Measurements from ENCODE around the gene CYYR1. TPM values are rescaled to one million over a fixed set of nuclear protein-coding genes. Genes with fewer than 3 reads are reported as not detected.

Gene CYYR1
- total and polyA plus RNA-seq, 2 experiments from 2014 or later: 3.9 to 7.8 TPM

- H3K27ac ChIP-seq: no peak overlapping the region
- no peaks in the 10 kb centered on the region for H3K9me3 ChIP-seq (ENCODE audit: low read depth)
- H3K36me3 ChIP-seq: no peaks in the 10 kb centered on the region
- no peak overlapping the region for H3K4me3 ChIP-seq
- H3K27me3 ChIP-seq: no peaks in the 10 kb centered on the region
- H3K4me1 ChIP-seq (ENCODE audit: low read depth): no peaks in the 10 kb centered on the region
- DNase-seq (ENCODE audit: low read depth in 1 of 2, low spot score in 1 of 2): no peak
- no peak for TF ChIP-seq CTCF (IDR thresholded peaks at IDR 0.05; ENCODE audit: low read depth, low read length)
These were observed 17.4 kb downstream of the CYYR1 start for GRCh38 chr21:26555540-26556146.

GRCh38 chr21:26554365-26554764 lies 18.7 kb downstream of the CYYR1 start:
- no peaks in the 10 kb centered on the region for H3K36me3 ChIP-seq
- no peak overlapping the region for H3K4me3 ChIP-seq
- no peak for TF ChIP-seq CTCF (IDR thresholded peaks at IDR 0.05; ENCODE audit: low read depth, low read length)
- H3K4me1 ChIP-seq (ENCODE audit: low read depth): no peaks in the 10 kb centered on the region
- H3K27ac ChIP-seq: no peak overlapping the region
- H3K27me3 ChIP-seq: no peaks in the 10 kb centered on the region
- H3K9me3 ChIP-seq (ENCODE audit: low read depth): no peaks in the 10 kb centered on the region
- peak in 1 of 2 donors; percentile 15 for DNase-seq (ENCODE audit: low read depth in 1 of 2, low spot score in 1 of 2)

GRCh38 chr21:26553898-26554297 lies 19.2 kb downstream of the CYYR1 start:
- no peak for DNase-seq (ENCODE audit: low read depth in 1 of 2, low spot score in 1 of 2)
- TF ChIP-seq CTCF (IDR thresholded peaks at IDR 0.05; ENCODE audit: low read depth, low read length): no peak
- H3K27ac ChIP-seq: no peak overlapping the region
- H3K4me3 ChIP-seq: no peak overlapping the region
- no peaks in the 10 kb centered on the region for H3K27me3 ChIP-seq
- H3K4me1 ChIP-seq (ENCODE audit: low read depth): no peaks in the 10 kb centered on the region
- H3K9me3 ChIP-seq (ENCODE audit: low read depth): no peaks in the 10 kb centered on the region
- H3K36me3 ChIP-seq: no peaks in the 10 kb centered on the region

GRCh38 chr21:26550326-26550725 lies 22.8 kb downstream of the CYYR1 start:
- H3K27me3 ChIP-seq: no peaks in the 10 kb centered on the region
- DNase-seq (ENCODE audit: low read depth in 1 of 2, low spot score in 1 of 2): peak in 1 of 2 donors; percentile 6
- no peaks in the 10 kb centered on the region for H3K4me1 ChIP-seq (ENCODE audit: low read depth)
- no peak for TF ChIP-seq CTCF (IDR thresholded peaks at IDR 0.05; ENCODE audit: low read depth, low read length)
- no peaks in the 10 kb centered on the region for H3K9me3 ChIP-seq (ENCODE audit: low read depth)
- no peak overlapping the region for H3K4me3 ChIP-seq
- no peaks in the 10 kb centered on the region for H3K36me3 ChIP-seq
- no peak overlapping the region for H3K27ac ChIP-seq

DNA sequence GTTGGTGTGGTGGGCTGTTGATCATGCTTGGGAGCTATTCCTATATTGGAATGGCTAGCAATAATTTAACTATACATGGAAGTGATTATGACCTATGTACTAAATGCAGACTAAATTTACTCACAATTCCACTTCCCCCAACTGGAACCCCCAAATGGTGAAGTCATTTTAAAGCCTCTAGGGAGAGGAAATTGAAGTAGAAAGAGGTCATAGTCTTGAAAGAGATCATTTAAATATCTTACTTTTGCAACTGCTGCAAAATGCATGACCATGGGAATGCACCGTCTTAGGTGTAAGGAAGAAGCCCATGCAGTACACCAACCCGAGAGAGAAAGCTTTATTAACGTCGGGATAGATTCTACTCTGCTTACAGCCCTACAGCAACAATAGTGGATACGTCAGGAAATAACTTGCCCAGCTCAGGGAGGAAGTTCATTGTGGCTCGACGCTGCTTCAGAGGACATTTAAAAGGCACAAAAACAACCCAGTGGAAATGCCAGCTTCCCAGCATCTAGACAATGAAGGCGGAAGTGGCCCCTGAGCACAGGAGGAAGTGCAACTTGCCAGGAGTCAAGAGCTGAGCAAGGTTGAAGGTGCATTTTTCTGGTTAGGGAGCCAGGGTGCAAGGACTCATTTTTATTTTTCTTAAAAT lies 26.5 kb downstream of the CYYR1 start:
- no peak for TF ChIP-seq CTCF (IDR thresholded peaks at IDR 0.05; ENCODE audit: low read depth, low read length)
- no peaks in the 10 kb centered on the region for H3K27me3 ChIP-seq
- H3K27ac ChIP-seq: no peak overlapping the region
- H3K36me3 ChIP-seq: no peaks in the 10 kb centered on the region
- H3K4me1 ChIP-seq (ENCODE audit: low read depth): no peaks in the 10 kb centered on the region
- H3K9me3 ChIP-seq (ENCODE audit: low read depth): no peaks in the 10 kb centered on the region
- no peak for DNase-seq (ENCODE audit: low read depth in 1 of 2, low spot score in 1 of 2)
- no peak overlapping the region for H3K4me3 ChIP-seq
